ENCODE data around the gene COBL.

Gene COBL

GRCh38 chr7:51160990-51161615 is 155.5 kb downstream of the COBL start:
- H3K36me3 ChIP-seq (ENCODE audit: insufficient read depth, low read length), result no peaks in the 10 kb centered on the region
- H4K20me1 ChIP-seq (ENCODE audit: insufficient read depth, low read length, poor library complexity, severe bottlenecking), result no peaks in the 10 kb centered on the region
- H3K4me2 ChIP-seq (ENCODE audit: low read depth, low read length, poor library complexity, severe bottlenecking), result no peak overlapping the region
- H2AFZ ChIP-seq (ENCODE audit: low read length), result no peak overlapping the region
- no peak for TF ChIP-seq EZH2phosphoT487 (IDR thresholded peaks at IDR 0.05; ENCODE audit: borderline replicate concordance)
- TF ChIP-seq CTCF (conservative IDR thresholded peaks at IDR 0.05; ENCODE audit: low read length), result peak; percentile 99
- H3K9me3 ChIP-seq (ENCODE audit: insufficient read depth, low read depth, low read length), result no peaks in the 10 kb centered on the region
- no peaks in the 10 kb centered on the region for H3K27me3 ChIP-seq (ENCODE audit: insufficient read depth, low read length, poor library complexity, severe bottlenecking)
- H3K4me3 ChIP-seq (ENCODE audit: low read length, poor library complexity, severe bottlenecking), result no peak overlapping the region
- no peaks in the 10 kb centered on the region for H3K4me1 ChIP-seq (ENCODE audit: insufficient read depth, low read length, poor library complexity, severe bottlenecking)
- H3K79me2 ChIP-seq (ENCODE audit: insufficient read depth, low read length), result no peaks in the 10 kb centered on the region
- H3K9me2 ChIP-seq (replicated peaks; ENCODE audit: low read depth, low read length), result no peaks in the 10 kb centered on the region
- H3K9ac ChIP-seq (ENCODE audit: low read depth, low read length, poor library complexity, severe bottlenecking), result no peak overlapping the region
- no peaks in the 10 kb centered on the region for H3F3A ChIP-seq (ENCODE audit: low read depth)

GRCh38 chr7:51160411-51160810 is 156.2 kb downstream of the COBL start:
- Histone ChIP-seq H3K36me3 (ENCODE audit: insufficient read depth, low read length) (no peaks in the 10 kb centered on the region), H3K27me3 (ENCODE audit: insufficient read depth, low read length, poor library complexity, severe bottlenecking) (no peaks in the 10 kb centered on the region), H2AFZ (ENCODE audit: low read length) (no peak overlapping the region), H3F3A (ENCODE audit: low read depth) (no peaks in the 10 kb centered on the region), H3K4me3 (ENCODE audit: low read length, poor library complexity, severe bottlenecking) (no peak overlapping the region), H3K9me3 (ENCODE audit: insufficient read depth, low read depth, low read length) (no peaks in the 10 kb centered on the region), H3K9ac (ENCODE audit: low read depth, low read length, poor library complexity, severe bottlenecking) (no peak overlapping the region), H3K9me2 (replicated peaks; ENCODE audit: low read depth, low read length) (no peaks in the 10 kb centered on the region), H3K4me1 (ENCODE audit: insufficient read depth, low read length, poor library complexity, severe bottlenecking) (no peaks in the 10 kb centered on the region), H3K4me2 (ENCODE audit: low read depth, low read length, poor library complexity, severe bottlenecking) (no peak overlapping the region), H3K79me2 (ENCODE audit: insufficient read depth, low read length) (no peaks in the 10 kb centered on the region), H4K20me1 (ENCODE audit: insufficient read depth, low read length, poor library complexity, severe bottlenecking) (no peaks in the 10 kb centered on the region)
- TF ChIP-seq EZH2phosphoT487 (IDR thresholded peaks at IDR 0.05; ENCODE audit: borderline replicate concordance) (no peak), CTCF (conservative IDR thresholded peaks at IDR 0.05; ENCODE audit: low read length) (no peak)

GRCh38 chr7:51158742-51159445 is 157.7 kb downstream of the COBL start:
- no peaks in the 10 kb centered on the region for H3F3A ChIP-seq (ENCODE audit: low read depth)
- H3K79me2 ChIP-seq (ENCODE audit: insufficient read depth, low read length), result no peaks in the 10 kb centered on the region
- no peaks in the 10 kb centered on the region for H3K9me2 ChIP-seq (replicated peaks; ENCODE audit: low read depth, low read length)
- H4K20me1 ChIP-seq (ENCODE audit: insufficient read depth, low read length, poor library complexity, severe bottlenecking), result no peaks in the 10 kb centered on the region
- no peaks in the 10 kb centered on the region for H3K36me3 ChIP-seq (ENCODE audit: insufficient read depth, low read length)
- H3K4me1 ChIP-seq (ENCODE audit: insufficient read depth, low read length, poor library complexity, severe bottlenecking), result no peaks in the 10 kb centered on the region
- TF ChIP-seq CTCF (conservative IDR thresholded peaks at IDR 0.05; ENCODE audit: low read length) (no peak), EZH2phosphoT487 (IDR thresholded peaks at IDR 0.05; ENCODE audit: borderline replicate concordance) (no peak)
- H3K4me2 ChIP-seq (ENCODE audit: low read depth, low read length, poor library complexity, severe bottlenecking), result no peak overlapping the region
- no peak overlapping the region for H3K4me3 ChIP-seq (ENCODE audit: low read length, poor library complexity, severe bottlenecking)
- H3K9ac ChIP-seq (ENCODE audit: low read depth, low read length, poor library complexity, severe bottlenecking), result no peak overlapping the region
- H3K9me3 ChIP-seq (ENCODE audit: insufficient read depth, low read depth, low read length), result no peaks in the 10 kb centered on the region
- H2AFZ ChIP-seq (ENCODE audit: low read length), result no peak overlapping the region
- no peaks in the 10 kb centered on the region for H3K27me3 ChIP-seq (ENCODE audit: insufficient read depth, low read length, poor library complexity, severe bottlenecking)

All from Loucy (cell line).